Epithelial cell of proximal tubule (primary cell): ENCODE results near the gene RIPOR3. TPM values are rescaled to one million over a fixed set of nuclear protein-coding genes. Genes with fewer than 3 reads are reported as not detected.

ENCODE experiments used
- DNase-seq: peaks from one replicate; pipeline ENCODE4 v3.0.0-alpha.2; 2011; ENCODE audit warnings: low read depth
- H3K4me3 ChIP-seq: 2 replicates; pipeline ENCODE4 v1.5.1; 2011; ENCODE audit warnings: low read depth, mild to moderate bottlenecking, low read length
- total RNA-seq: library from RNA; depleted of rRNA; stranded (reverse); fragments of >200 nt; gene quantifications from 2 replicates; pipeline ENCODE4 v1.2.3, GENCODE V29; 2015
- TF ChIP-seq, protein P1 (sequence below): conservative IDR thresholded peaks from 2 replicates; pipeline ENCODE4 v1.5.1; 2012; ENCODE audit warnings: low read depth, mild to moderate bottlenecking, low read length

Gene RIPOR3
- total RNA-seq, 1 donor from 2014 or later: 1.8 TPM

DNA sequence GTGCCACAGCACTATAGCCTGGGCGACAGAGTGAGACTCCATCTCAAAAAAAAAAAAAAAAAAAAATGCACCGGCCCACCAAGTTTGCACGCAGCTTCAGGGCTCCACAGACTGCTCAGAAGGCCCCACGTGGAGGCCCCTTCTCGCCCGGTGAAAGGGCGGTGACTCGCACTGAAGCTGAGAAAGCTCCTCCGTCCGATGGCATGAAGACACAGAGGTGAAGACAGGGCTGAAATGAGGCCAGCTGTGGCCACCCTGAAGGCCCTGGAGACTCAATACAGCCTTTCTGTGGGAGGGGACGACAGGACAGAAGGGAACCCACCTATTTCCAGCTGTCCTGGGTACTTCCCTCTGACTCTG lies 97.1 kb downstream of the RIPOR3 start:
- TF ChIP-seq, protein P1, sequence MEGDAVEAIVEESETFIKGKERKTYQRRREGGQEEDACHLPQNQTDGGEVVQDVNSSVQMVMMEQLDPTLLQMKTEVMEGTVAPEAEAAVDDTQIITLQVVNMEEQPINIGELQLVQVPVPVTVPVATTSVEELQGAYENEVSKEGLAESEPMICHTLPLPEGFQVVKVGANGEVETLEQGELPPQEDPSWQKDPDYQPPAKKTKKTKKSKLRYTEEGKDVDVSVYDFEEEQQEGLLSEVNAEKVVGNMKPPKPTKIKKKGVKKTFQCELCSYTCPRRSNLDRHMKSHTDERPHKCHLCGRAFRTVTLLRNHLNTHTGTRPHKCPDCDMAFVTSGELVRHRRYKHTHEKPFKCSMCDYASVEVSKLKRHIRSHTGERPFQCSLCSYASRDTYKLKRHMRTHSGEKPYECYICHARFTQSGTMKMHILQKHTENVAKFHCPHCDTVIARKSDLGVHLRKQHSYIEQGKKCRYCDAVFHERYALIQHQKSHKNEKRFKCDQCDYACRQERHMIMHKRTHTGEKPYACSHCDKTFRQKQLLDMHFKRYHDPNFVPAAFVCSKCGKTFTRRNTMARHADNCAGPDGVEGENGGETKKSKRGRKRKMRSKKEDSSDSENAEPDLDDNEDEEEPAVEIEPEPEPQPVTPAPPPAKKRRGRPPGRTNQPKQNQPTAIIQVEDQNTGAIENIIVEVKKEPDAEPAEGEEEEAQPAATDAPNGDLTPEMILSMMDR: no peak
- H3K4me3 ChIP-seq: no peak overlapping the region
- no peak for DNase-seq

DNA sequence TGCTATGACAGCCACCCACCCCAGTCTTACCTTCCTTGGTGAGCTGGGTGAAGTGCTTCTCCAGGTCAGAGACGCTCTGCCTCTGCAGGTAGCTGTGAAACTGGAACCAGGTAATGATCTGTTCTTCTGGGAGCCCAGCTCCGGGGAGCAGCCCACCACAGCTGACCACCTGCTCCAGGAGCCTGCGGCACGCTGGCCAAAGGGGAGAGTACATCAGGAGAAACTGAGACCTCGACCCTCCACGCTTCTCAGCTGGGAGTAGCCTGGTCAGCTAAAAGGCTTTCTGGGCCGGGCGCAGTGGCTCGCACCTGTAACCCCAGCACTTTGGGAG lies 98.4 kb downstream of the RIPOR3 start:
- TF ChIP-seq, protein P1: no peak
- no peak for DNase-seq

GRCh38 chr20:50592282-50593004 lies 98.9 kb downstream of the RIPOR3 start:
- no peak overlapping the region for H3K4me3 ChIP-seq
- TF ChIP-seq, protein P1: no peak
- no peak for DNase-seq

More for the DNA sequence above, 98.4 kb downstream of the RIPOR3 start:
- no peak overlapping the region for H3K4me3 ChIP-seq

DNA sequence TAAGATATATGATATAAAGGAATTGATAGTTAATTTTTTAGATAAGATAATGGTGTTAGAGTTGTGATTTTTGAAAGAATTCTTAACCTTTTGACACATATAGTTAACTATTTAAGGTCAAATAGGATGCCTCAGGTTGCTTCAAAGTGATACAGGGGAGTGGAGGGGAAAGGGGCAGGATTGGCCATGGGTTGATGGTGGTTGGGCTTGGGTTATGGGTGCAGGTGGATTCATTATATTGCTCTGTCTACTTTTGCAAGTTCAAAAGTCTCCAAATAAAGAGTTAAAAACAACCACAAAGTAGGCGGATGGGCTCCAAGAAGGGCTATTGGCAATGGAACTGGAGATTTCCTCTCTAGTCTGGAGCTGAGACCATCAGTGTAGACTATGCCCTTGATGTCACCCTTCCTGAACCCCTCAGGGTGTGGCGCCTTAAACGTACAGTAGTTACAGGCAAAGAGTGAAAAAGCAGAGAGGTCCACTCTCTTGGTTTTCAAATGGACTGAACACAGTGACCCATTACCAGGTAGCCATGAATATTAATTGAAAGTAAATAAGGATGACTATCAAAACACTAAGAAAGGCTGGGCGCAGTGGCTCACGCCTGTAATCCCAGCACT lies 100.0 kb downstream of the RIPOR3 start:
- TF ChIP-seq, protein P1: no peak
- H3K4me3 ChIP-seq: no peak overlapping the region
- no peak for DNase-seq

DNA sequence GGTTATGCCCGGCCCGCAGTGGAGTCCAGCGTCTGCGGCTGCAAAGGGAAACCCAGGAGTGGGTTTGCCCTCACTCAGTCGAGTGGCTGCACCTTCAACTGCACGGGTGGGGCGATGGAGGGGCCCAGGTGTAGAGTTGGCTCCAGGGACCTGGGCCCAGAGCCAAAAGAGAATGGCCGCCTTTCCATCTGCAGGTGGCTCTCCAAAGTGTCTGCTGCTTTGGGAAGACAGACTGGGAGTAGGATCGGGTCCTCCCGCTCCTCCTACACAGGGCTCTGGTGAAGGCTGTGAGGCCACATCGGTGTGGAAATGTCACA lies 101.0 kb downstream of the RIPOR3 start:
- DNase-seq: no peak
- TF ChIP-seq, protein P1: no peak
- H3K4me3 ChIP-seq: no peak overlapping the region

DNA sequence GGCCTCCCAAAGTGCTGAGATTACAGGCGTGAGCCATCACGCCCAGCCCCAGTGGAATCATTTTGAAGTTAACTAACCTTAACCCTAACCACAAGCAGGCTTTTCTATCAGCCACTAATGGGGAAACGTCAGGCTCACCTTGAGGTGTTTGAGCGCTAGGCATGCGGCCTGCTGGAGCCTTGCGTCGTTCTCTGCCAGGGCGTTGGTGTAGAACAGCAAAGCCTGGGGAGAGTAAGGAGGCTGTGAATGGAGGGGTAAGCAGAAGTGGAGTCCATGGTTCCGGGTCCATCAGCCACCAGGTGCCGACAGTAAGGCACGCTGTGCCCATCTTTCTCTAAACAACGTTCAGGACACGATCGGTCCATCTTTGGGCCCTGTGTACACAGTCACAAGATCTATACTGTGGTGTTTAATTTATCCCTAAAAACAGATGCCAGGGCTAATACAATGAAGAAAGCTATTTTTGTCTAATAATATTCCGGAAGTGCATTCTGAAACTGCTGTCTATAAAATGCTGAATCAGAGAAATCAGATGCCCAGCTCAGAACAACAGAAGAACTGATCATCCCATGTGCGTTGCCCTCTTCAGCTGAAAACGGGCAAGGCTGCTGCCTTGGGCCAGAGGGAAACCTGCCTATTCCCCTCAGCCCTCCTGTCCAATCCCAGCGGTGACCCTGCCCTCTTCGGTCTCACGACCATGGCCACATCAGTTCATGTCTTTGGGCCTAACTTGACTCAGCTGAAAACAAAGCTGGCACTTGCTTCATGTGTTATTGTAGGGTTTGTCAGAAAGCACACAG lies 101.6 kb downstream of the RIPOR3 start:
- no peak overlapping the region for H3K4me3 ChIP-seq
- TF ChIP-seq, protein P1: no peak
- DNase-seq: no peak
